SK-N-SH (cell line): ENCODE measurements around the gene SPEF2. TPM values are rescaled to one million over a fixed set of nuclear protein-coding genes. Genes with fewer than 3 reads are reported as not detected.

Experiments
- CTCF ChIA-PET: fragments of 300-600, 350-600 bp; formaldehyde crosslinking; extraction: SDS; loops from one replicate; lab custom pipeline; 2021; lab: Yijun Ruan, JAX
- POLR2A ChIA-PET: fragments of 350-600 bp; sonication (Branson Sonifier 250); formaldehyde crosslinking; extraction: SDS; loops from one replicate; lab custom pipeline; 2020; ENCODE audit warnings: antibody characterized with exemption, inconsistent platforms; lab: Yijun Ruan, JAX
- DNase-seq: peaks from one replicate; pipeline ENCODE4 v3.0.0; 2012
- H2AFZ ChIP-seq: fragments of 200-600 bp; sonication (generic); 2 replicates; pipeline ENCODE4 v1.8.1; 2016; ENCODE audit warnings: antibody characterized with exemption, mild to moderate bottlenecking, low read depth
- H3F3A ChIP-seq: fragments of 200-600 bp; sonication (generic); replicated peaks from 2 replicates; pipeline ENCODE3; 2016; ENCODE audit warnings: antibody characterized with exemption, mild to moderate bottlenecking; ENCODE audit not compliant: insufficient read depth
- H3K27ac ChIP-seq, 2 experiments: fragments of 200-500 bp in 1 of 2; fragments of 200-600 bp in 1 of 2; sonication (Bioruptor generic) in 1 of 2; sonication (generic), shearing (Covaris generic) in 1 of 2; 2 replicates each; pipeline versions ENCODE4 v1.5.1 to v1.6.1; 2014 to 2016; ENCODE audit warnings: low read depth in 2 of 2, inconsistent platforms in 1 of 2, low read length in 1 of 2, mild to moderate bottlenecking in 1 of 2, mixed read lengths in 1 of 2
- H3K27me3 ChIP-seq: fragments of 200-600 bp; sonication (generic), shearing (Covaris generic); 2 replicates; pipeline ENCODE4 v1.6.1; 2016; ENCODE audit warnings: mixed run types; ENCODE audit not compliant: insufficient read depth
- H3K36me3 ChIP-seq, 2 experiments: fragments of 200-500 bp in 1 of 2; fragments of 200-600 bp in 1 of 2; sonication (Bioruptor generic) in 1 of 2; sonication (generic) in 1 of 2; replicated peaks in 1 of 2; 2 replicates each; pipeline versions ENCODE3 to v1.5.1; 2014 to 2016; ENCODE audit warnings: low read length in 1 of 2, mild to moderate bottlenecking in 1 of 2; ENCODE audit not compliant: insufficient read depth in 2 of 2, control insufficient read depth in 1 of 2
- H3K4me1 ChIP-seq, 2 experiments: fragments of 200-500 bp in 1 of 2; fragments of 200-600 bp in 1 of 2; sonication (Bioruptor generic) in 1 of 2; sonication (generic), shearing (Covaris generic) in 1 of 2; 2 replicates each; pipeline versions ENCODE4 v1.5.1 to v1.6.1; 2014 to 2016; ENCODE audit warnings: low read depth in 1 of 2, low read length in 1 of 2, mixed run types in 1 of 2; ENCODE audit not compliant: insufficient read depth in 2 of 2, control insufficient read depth in 1 of 2
- H3K4me2 ChIP-seq: fragments of 200-600 bp; sonication (generic), shearing (Covaris generic); 2 replicates; pipeline ENCODE4 v1.6.1; 2017; ENCODE audit warnings: mixed run types
- H3K4me3 ChIP-seq, 2 experiments: fragments of 200-500 bp in 1 of 2; fragments of 200-600 bp in 1 of 2; sonication (Bioruptor generic) in 1 of 2; sonication (generic), shearing (Covaris generic) in 1 of 2; 2 replicates each; pipeline versions ENCODE4 v1.5.1 to v1.8.1; 2014 to 2016; ENCODE audit warnings: low read depth in 2 of 2, inconsistent platforms in 1 of 2, low read length in 1 of 2, mild to moderate bottlenecking in 1 of 2, mixed read lengths in 1 of 2, moderate library complexity in 1 of 2
- H3K79me2 ChIP-seq: fragments of 200-600 bp; sonication (generic); 2 replicates; pipeline ENCODE4 v1.8.1; 2017; ENCODE audit warnings: mild to moderate bottlenecking; ENCODE audit not compliant: insufficient read depth
- H3K9ac ChIP-seq: fragments of 200-600 bp; sonication (generic); 2 replicates; pipeline ENCODE4 v1.6.1; 2017; ENCODE audit warnings: mixed run types
- H3K9me2 ChIP-seq: fragments of 200-600 bp; sonication (generic); 2 replicates; pipeline ENCODE4 v1.6.1; 2017; ENCODE audit warnings: mixed run types
- H3K9me3 ChIP-seq: fragments of 200-600 bp; sonication (generic); 2 replicates; pipeline ENCODE4 v1.6.1; 2017; ENCODE audit warnings: mixed run types, mild to moderate bottlenecking, moderate library complexity
- H4K20me1 ChIP-seq: fragments of 200-600 bp; sonication (generic); 2 replicates; pipeline ENCODE4 v1.6.1; 2017; ENCODE audit warnings: mild to moderate bottlenecking, mixed run types; ENCODE audit not compliant: insufficient read depth
- CHD2 ChIP-seq: fragments of 150-350 bp; IDR thresholded peaks from 2 replicates; pipeline ENCODE4 v1.6.1; 2018; ENCODE audit warnings: low read length; ENCODE audit not compliant: partially characterized antibody
- FOSL2 ChIP-seq: IDR thresholded peaks from 2 replicates; pipeline ENCODE4 v1.4.0; 2012; ENCODE audit warnings: low read depth, mild to moderate bottlenecking, moderate library complexity, borderline replicate concordance
- FOXM1 ChIP-seq: IDR thresholded peaks from 2 replicates; pipeline ENCODE4 v1.4.0; 2012; ENCODE audit warnings: low read depth, mild to moderate bottlenecking
- IRF3 ChIP-seq: fragments of 150-350 bp; IDR thresholded peaks from 2 replicates; pipeline ENCODE4 v1.6.1; 2016; ENCODE audit warnings: mild to moderate bottlenecking, low read depth, low read length
- MAX ChIP-seq: IDR thresholded peaks from 2 replicates; pipeline ENCODE4 v1.4.0; 2012; ENCODE audit warnings: low read depth
- MEF2A ChIP-seq: IDR thresholded peaks from 2 replicates; pipeline ENCODE4 v1.4.0; 2012; ENCODE audit warnings: low read depth, borderline replicate concordance
- NRF1 ChIP-seq: IDR thresholded peaks from 2 replicates; pipeline ENCODE4 v1.6.1; 2012; ENCODE audit warnings: low read depth, mild to moderate bottlenecking, low read length
- RAD21 ChIP-seq: IDR thresholded peaks from 2 replicates; pipeline ENCODE4 v1.6.1; 2012; ENCODE audit warnings: mild to moderate bottlenecking, low read length
- RCOR1 ChIP-seq: fragments of 150-350 bp; IDR thresholded peaks from 2 replicates; pipeline ENCODE4 v1.6.1; 2017; ENCODE audit warnings: antibody characterized with exemption, low read length
- RFX5 ChIP-seq: IDR thresholded peaks from 2 replicates; pipeline ENCODE4 v1.6.1; 2012; ENCODE audit warnings: mild to moderate bottlenecking, improper control_type of control experiment, low read length
- RXRA ChIP-seq: IDR thresholded peaks from 2 replicates; pipeline ENCODE4 v1.4.0; 2012; ENCODE audit warnings: low read depth, mild to moderate bottlenecking, borderline replicate concordance
- SIN3A ChIP-seq: IDR thresholded peaks from 2 replicates; pipeline ENCODE4 v1.6.1; 2012; ENCODE audit warnings: low read depth, mild to moderate bottlenecking, low read length, moderate library complexity, borderline replicate concordance
- TAF1 ChIP-seq: IDR thresholded peaks from 2 replicates; pipeline ENCODE4 v1.6.1; 2012; ENCODE audit warnings: low read depth, mild to moderate bottlenecking, low read length, moderate library complexity, borderline replicate concordance
- WGBS: methylation state at CpG from one replicate; pipeline ENCODE4 v1.1.6; 2017; ENCODE audit warnings: low lambda C conversion rate; 5-methylcytosine and 5-hydroxymethylcytosine counted together
- polyA plus RNA-seq, 3 experiments: library from polyadenylated mRNA; depleted of rRNA; stranded (reverse); fragments of >200 nt; gene quantifications; 2 replicates each; pipeline ENCODE4 v1.2.3, GENCODE V29; 2012
- TF ChIP-seq, protein P1 (sequence below): fragments of 150-350 bp; IDR thresholded peaks from 2 replicates; pipeline ENCODE4 v1.6.1; 2017; ENCODE audit warnings: antibody characterized with exemption, low read length, low read depth, borderline replicate concordance
- TF ChIP-seq, protein P2 (sequence below): IDR thresholded peaks from 2 replicates; pipeline ENCODE4; 2012

Gene SPEF2
- polyA plus RNA-seq, 1 of the 3 experiments (the other 2 are of a cell fraction): 1.6 TPM

DNA sequence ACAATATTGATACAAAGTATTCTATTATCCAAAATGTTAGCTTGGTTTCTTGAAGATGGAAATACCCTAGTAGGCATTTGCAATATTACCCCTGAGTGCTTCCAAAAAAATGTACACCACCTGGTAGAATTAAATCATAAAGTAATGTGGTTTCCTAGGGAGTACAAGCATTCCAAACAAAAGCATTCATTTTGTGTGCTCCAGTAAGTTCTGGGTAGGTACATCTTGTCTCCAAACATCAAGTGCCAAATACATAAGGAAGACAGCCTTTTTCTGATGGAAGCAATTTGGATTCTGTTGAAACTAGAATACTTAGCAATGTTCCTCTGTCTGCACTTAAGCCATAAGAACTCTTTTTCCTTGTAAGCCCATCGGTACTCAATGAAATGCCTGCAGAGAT lies 165.9 kb downstream of the SPEF2 start:
- no peak overlapping the region for H3K27ac ChIP-seq
- no peaks in the 10 kb centered on the region for H3K79me2 ChIP-seq
- H2AFZ ChIP-seq: no peak overlapping the region
- TF ChIP-seq MAX (no peak), RFX5 (no peak), FOSL2 (no peak), CHD2 (no peak), TAF1 (no peak), RAD21 (no peak), RCOR1 (no peak), IRF3 (no peak), SIN3A (no peak)
- TF ChIP-seq, protein P1, sequence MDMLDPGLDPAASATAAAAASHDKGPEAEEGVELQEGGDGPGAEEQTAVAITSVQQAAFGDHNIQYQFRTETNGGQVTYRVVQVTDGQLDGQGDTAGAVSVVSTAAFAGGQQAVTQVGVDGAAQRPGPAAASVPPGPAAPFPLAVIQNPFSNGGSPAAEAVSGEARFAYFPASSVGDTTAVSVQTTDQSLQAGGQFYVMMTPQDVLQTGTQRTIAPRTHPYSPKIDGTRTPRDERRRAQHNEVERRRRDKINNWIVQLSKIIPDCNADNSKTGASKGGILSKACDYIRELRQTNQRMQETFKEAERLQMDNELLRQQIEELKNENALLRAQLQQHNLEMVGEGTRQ: no peak
- no peak overlapping the region for H3K4me3 ChIP-seq
- H4K20me1 ChIP-seq: no peaks in the 10 kb centered on the region
- no peaks in the 10 kb centered on the region for H3K9me3 ChIP-seq
- ChIA-PET POLR2A (no interaction called here), CTCF (interaction anchor here (10.2 kb wide), 1 partner anchor 142 kb away, joined by 150 read pairs; no protein-coding TSS in a partner anchor)
- no peak overlapping the region for H3K9ac ChIP-seq
- H3K9me2 ChIP-seq: no peaks in the 10 kb centered on the region
- H3K4me2 ChIP-seq: no peak overlapping the region
- H3K36me3 ChIP-seq: no peaks in the 10 kb centered on the region
- DNase-seq: no peak
- 100% methylated on average over 1 of the region's 1 CpG for WGBS
- peaks cover 0 to 10% of the 10 kb centered on the region in 2 experiments; a peak in 2 of 4 replicates for H3K4me1 ChIP-seq
- H3F3A ChIP-seq: peaks cover 7% of the 10 kb centered on the region
- no peaks in the 10 kb centered on the region for H3K27me3 ChIP-seq

GRCh38 chr5:35785601-35786085 lies 168.0 kb downstream of the SPEF2 start:
- POLR2A ChIA-PET: interaction anchor here (0.7 kb wide), 1 partner anchor 19 kb away, joined by 3 read pairs; no protein-coding TSS in a partner anchor
- H3K79me2 ChIP-seq: no peaks in the 10 kb centered on the region
- 78% methylated on average over 4 of the region's 4 CpGs for WGBS

More at GRCh38 chr5:35785601-35786085, 168.0 kb downstream of the SPEF2 start:
- no peak overlapping the region for H2AFZ ChIP-seq
- H3K27me3 ChIP-seq: no peaks in the 10 kb centered on the region
- H4K20me1 ChIP-seq: no peaks in the 10 kb centered on the region
- H3K9me3 ChIP-seq: no peaks in the 10 kb centered on the region
- peaks cover 7% of the 10 kb centered on the region for H3F3A ChIP-seq
- H3K4me3 ChIP-seq: no peak overlapping the region
- H3K9me2 ChIP-seq: no peaks in the 10 kb centered on the region
- H3K9ac ChIP-seq: no peak overlapping the region
- H3K27ac ChIP-seq: no peak overlapping the region
- CTCF ChIA-PET: interaction anchor here (0.9 to 1.0 kb wide), 3 partner anchors 8 to 141 kb away, joined by 3 to 4 read pairs (median 4); no protein-coding TSS in a partner anchor
- no peaks in the 10 kb centered on the region for H3K36me3 ChIP-seq
- no peak overlapping the region for H3K4me2 ChIP-seq
- peaks cover 0 to 5% of the 10 kb centered on the region in 2 experiments; a peak in 2 of 4 replicates for H3K4me1 ChIP-seq
- no peak for DNase-seq
- no peak for TF ChIP-seq IRF3
- no peak for TF ChIP-seq MEF2A
- TF ChIP-seq RXRA: no peak
- no peak for TF ChIP-seq FOXM1
- no peak for TF ChIP-seq NRF1
- TF ChIP-seq, protein P2, sequence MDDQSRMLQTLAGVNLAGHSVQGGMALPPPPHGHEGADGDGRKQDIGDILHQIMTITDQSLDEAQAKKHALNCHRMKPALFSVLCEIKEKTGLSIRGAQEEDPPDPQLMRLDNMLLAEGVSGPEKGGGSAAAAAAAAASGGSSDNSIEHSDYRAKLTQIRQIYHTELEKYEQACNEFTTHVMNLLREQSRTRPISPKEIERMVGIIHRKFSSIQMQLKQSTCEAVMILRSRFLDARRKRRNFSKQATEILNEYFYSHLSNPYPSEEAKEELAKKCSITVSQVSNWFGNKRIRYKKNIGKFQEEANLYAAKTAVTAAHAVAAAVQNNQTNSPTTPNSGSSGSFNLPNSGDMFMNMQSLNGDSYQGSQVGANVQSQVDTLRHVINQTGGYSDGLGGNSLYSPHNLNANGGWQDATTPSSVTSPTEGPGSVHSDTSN: no peak
